ENCODE measurements around the gene ATXN3. TPM values are rescaled to one million over a fixed set of nuclear protein-coding genes. Genes with fewer than 3 reads are reported as not detected.
A peak's percentile ranks its signal among the peaks of the same experiment; 100 is the strongest.

The ATXN3 gene
- total RNA-seq, 1 donor from 2014 or later, result 29.0 TPM

GRCh38 chr14:92121207-92121669 lies 14.9 kb upstream of the ATXN3 start:
- Histone ChIP-seq H3K27me3 (ENCODE audit: control insufficient read depth, insufficient read depth, low read length) (no peaks in the 10 kb centered on the region), H3K4me3 (ENCODE audit: low read depth, low read length) (peak overlapping the region; percentile 88), H3K36me3 (ENCODE audit: control insufficient read depth, insufficient read depth, low read length) (peaks cover 2% of the 10 kb centered on the region)
- DNase-seq (ENCODE audit: low read depth), result no peak
- TF ChIP-seq CTCF (IDR thresholded peaks at IDR 0.05; ENCODE audit: insufficient read depth, low read length, poor library complexity, severe bottlenecking), result no peak

GRCh38 chr14:92109490-92109889 lies 3.1 kb upstream of the ATXN3 start:
- H3K4me3 ChIP-seq (ENCODE audit: low read depth, low read length), result no peak overlapping the region
- no peak for TF ChIP-seq CTCF (IDR thresholded peaks at IDR 0.05; ENCODE audit: insufficient read depth, low read length, poor library complexity, severe bottlenecking)

GRCh38 chr14:92108345-92109254 lies 2.2 kb upstream of the ATXN3 start:
- Histone ChIP-seq H3K4me3 (ENCODE audit: low read depth, low read length) (no peak overlapping the region), H3K27me3 (ENCODE audit: control insufficient read depth, insufficient read depth, low read length) (no peaks in the 10 kb centered on the region), H3K36me3 (ENCODE audit: control insufficient read depth, insufficient read depth, low read length) (no peaks in the 10 kb centered on the region)
- DNase-seq (ENCODE audit: low read depth), result no peak
- no peak for TF ChIP-seq CTCF (IDR thresholded peaks at IDR 0.05; ENCODE audit: insufficient read depth, low read length, poor library complexity, severe bottlenecking)

More at GRCh38 chr14:92109490-92109889, 3.1 kb upstream of the ATXN3 start:
- no peak for DNase-seq (ENCODE audit: low read depth)
- H3K36me3 ChIP-seq (ENCODE audit: control insufficient read depth, insufficient read depth, low read length), result no peaks in the 10 kb centered on the region
- no peaks in the 10 kb centered on the region for H3K27me3 ChIP-seq (ENCODE audit: control insufficient read depth, insufficient read depth, low read length)

- H3K4me3 ChIP-seq (ENCODE audit: low read depth, low read length), result peak overlapping the region; percentile 95
- no peak for DNase-seq (ENCODE audit: low read depth)
- no peak for TF ChIP-seq CTCF (IDR thresholded peaks at IDR 0.05; ENCODE audit: insufficient read depth, low read length, poor library complexity, severe bottlenecking)
These were observed 564 bp downstream of the ATXN3 start for GRCh38 chr14:92105893-92106142.

GRCh38 chr14:92105073-92105892 lies 1.1 kb downstream of the ATXN3 start:
- DNase-seq (ENCODE audit: low read depth), result no peak
- H3K27me3 ChIP-seq (ENCODE audit: control insufficient read depth, insufficient read depth, low read length), result no peaks in the 10 kb centered on the region
- H3K36me3 ChIP-seq (ENCODE audit: control insufficient read depth, insufficient read depth, low read length), result no peaks in the 10 kb centered on the region
- no peak for TF ChIP-seq CTCF (IDR thresholded peaks at IDR 0.05; ENCODE audit: insufficient read depth, low read length, poor library complexity, severe bottlenecking)
- peak overlapping the region; percentile 95 for H3K4me3 ChIP-seq (ENCODE audit: low read depth, low read length)

More at GRCh38 chr14:92105893-92106142, 564 bp downstream of the ATXN3 start:
- H3K36me3 ChIP-seq (ENCODE audit: control insufficient read depth, insufficient read depth, low read length), result no peaks in the 10 kb centered on the region
- no peaks in the 10 kb centered on the region for H3K27me3 ChIP-seq (ENCODE audit: control insufficient read depth, insufficient read depth, low read length)
